Breast epithelium (tissue), 4 donors: ENCODE data around the gene HMOX2. TPM values are rescaled to one million over a fixed set of nuclear protein-coding genes. Genes with fewer than 3 reads are reported as not detected.

ENCODE experiments used
- DNase-seq, 2 donors: peaks; one replicate each; pipeline ENCODE4 v3.0.0-alpha.2; 2019; ENCODE audit warnings: low spot score in 2 of 2
- H3K27ac ChIP-seq, 2 donors: fragments of 200-600 bp; sonication (generic) in 1 of 2; one replicate each; pipeline ENCODE4 v1.5.1; 2016 to 2019; ENCODE audit warnings: mild to moderate bottlenecking in 1 of 2
- H3K27me3 ChIP-seq, 2 donors: fragments of 200-600 bp; sonication (generic) in 1 of 2; one replicate each; pipeline versions ENCODE4 v1.5.1 to v1.6.0; 2017 to 2019; ENCODE audit warnings: control low read depth in 1 of 2, mild to moderate bottlenecking in 1 of 2
- H3K36me3 ChIP-seq: fragments of 200-600 bp; one replicate; pipeline ENCODE4 v1.5.1; 2019
- H3K4me1 ChIP-seq, 2 donors: fragments of 200-600 bp; sonication (generic); one replicate each; pipeline ENCODE4 v1.5.1; 2016 to 2019; ENCODE audit warnings: control low read depth in 1 of 2
- H3K4me3 ChIP-seq, 3 donors: fragments of 200-600 bp; sonication (generic); 1 replicate in 2 of 3; 2 replicates in 1 of 3; pipeline ENCODE4 v1.5.1; 2016 to 2019; ENCODE audit warnings: mild to moderate bottlenecking in 3 of 3, moderate library complexity in 2 of 3
- H3K9me3 ChIP-seq, 2 donors: fragments of 200-600 bp; sonication (generic) in 1 of 2; one replicate each; pipeline ENCODE4 v1.5.1; 2016 to 2019; ENCODE audit warnings: control low read depth in 1 of 2
- CTCF ChIP-seq, 3 donors: fragments of 450-650 bp; IDR thresholded peaks; one replicate each; pipeline ENCODE4 v1.5.1; 2016 to 2017; ENCODE audit warnings: antibody characterized with exemption in 3 of 3, mild to moderate bottlenecking in 3 of 3, moderate library complexity in 3 of 3
- POLR2A ChIP-seq: fragments of 450-650 bp; IDR thresholded peaks from one replicate; pipeline ENCODE4 v1.6.1; 2016; ENCODE audit warnings: antibody characterized with exemption, mild to moderate bottlenecking, moderate library complexity
- POLR2AphosphoS5 ChIP-seq, 3 donors: sonication (generic); formaldehyde crosslinking; IDR thresholded peaks; one replicate each; pipeline ENCODE4 v1.6.1; 2017; ENCODE audit warnings: antibody characterized with exemption in 3 of 3
- intact Hi-C: fragments of 100-400 bp; cut with DNase I; formaldehyde crosslinking; loops from one replicate; pipeline ENCODE4 v1.15.1; 2023; ENCODE audit warnings: low total_unique reads
- total RNA-seq, 3 donors: library from RNA; depleted of rRNA; stranded (reverse); fragments of >200 nt; gene quantifications; one replicate each; pipeline ENCODE4 v1.1.0, GENCODE V29; 2016

HMOX2 gene
- total RNA-seq, 3 donors from 2014 or later = 53.6 to 87.7 (median 65.9) TPM

DNA sequence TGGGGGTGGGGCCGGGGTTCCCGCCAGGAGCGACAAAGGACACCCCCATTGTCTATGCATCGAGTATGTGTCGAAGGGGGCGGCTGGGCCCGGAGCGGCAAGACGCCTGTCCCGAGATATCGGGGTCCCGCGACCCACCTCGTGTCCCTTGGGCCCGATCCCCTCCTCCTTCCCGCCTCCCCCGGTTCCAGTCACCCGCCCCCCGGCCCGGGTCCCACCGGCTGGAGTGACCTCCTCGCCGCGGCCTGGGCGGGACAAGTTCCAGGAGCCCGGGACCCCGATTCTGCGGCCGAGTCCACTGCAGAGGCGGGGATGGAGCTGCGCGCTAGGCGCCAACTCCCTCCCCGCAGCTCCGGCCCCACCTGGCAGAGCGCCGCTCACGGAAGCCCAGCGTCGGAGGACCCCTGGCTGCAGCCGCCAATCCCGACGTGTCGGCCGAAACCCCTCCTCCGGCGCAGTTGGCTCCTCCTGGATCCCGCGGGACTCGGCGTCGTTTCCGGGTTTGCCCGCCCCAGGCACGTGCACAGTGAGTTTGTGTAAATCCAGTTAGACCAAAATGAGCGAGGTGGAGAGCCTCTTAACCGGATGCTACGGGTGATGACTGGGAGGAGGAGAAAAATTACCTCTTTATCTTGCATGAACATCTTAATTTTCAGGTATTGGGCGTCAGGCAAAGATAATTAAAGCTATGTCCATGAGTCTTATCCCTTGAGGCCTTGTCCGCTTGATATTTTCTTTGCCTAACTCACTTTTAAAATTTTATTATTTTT lies 1.8 kb upstream of the HMOX2 start, which contains the start of gene NMRAL1:
NMRAL1 (minus strand) TSS at position 434 of the 770 bp plus-strand sequence. CDS start 493 bp downstream, outside the sequence.
- intact Hi-C loops = no loop called here
- peak; percentile 92 to 94 for DNase-seq
- TF ChIP-seq POLR2A (peak; percentile 75), POLR2AphosphoS5 (IDR thresholded peaks at IDR 0.05) (peak; percentile 70 to 85 (median 83)), CTCF (IDR thresholded peaks at IDR 0.05) (peak in 1 of 3 donors; percentile 9)

GRCh38 chr16:4477966-4478365 lies 1.8 kb downstream of the HMOX2 start:
- no peaks in the 10 kb centered on the region for H3K36me3 ChIP-seq
- no peaks in the 10 kb centered on the region for H3K4me1 ChIP-seq
- peak overlapping the region; percentile 21 to 23 for H3K27ac ChIP-seq
- no peaks in the 10 kb centered on the region for H3K9me3 ChIP-seq
- H3K27me3 ChIP-seq = no peaks in the 10 kb centered on the region
- intact Hi-C loops = no loop called here
- DNase-seq = no peak
- peak overlapping the region in 1 of 3 donors; percentile 16 for H3K4me3 ChIP-seq
- no peak for TF ChIP-seq POLR2AphosphoS5 (IDR thresholded peaks at IDR 0.05)
- no peak for TF ChIP-seq CTCF (IDR thresholded peaks at IDR 0.05)
- no peak for TF ChIP-seq POLR2A

More for the DNA sequence above, 1.8 kb upstream of the HMOX2 start, which contains the start of gene NMRAL1:
- Histone ChIP-seq H3K36me3 (no peaks in the 10 kb centered on the region), H3K27ac (peak within 1 kb of the TSS; percentile 88 to 95), H3K27me3 (no peaks in the 10 kb centered on the region), H3K4me3 (peak within 1 kb of the TSS; percentile 54 to 100 (median 85)), H3K9me3 (no peaks in the 10 kb centered on the region), H3K4me1 (no peaks in the 10 kb centered on the region)

DNA sequence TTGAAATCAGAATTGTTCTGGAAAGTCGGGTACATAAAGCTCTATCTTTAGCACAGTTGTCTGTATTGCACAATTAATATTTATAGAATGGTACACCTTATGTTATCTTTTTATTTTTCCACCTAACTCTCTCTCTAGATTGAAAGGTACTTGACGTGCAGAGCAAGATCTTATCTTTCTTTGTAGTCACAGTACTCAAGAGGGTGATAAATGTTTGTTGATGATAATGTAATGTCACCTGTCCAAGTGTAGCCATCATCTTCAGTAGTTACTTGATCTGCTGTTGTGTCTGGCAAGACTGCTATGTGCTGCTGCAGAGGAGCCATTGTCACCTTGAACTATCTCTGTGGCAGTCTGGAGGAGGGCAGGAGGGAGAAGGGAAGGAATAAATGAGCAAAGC lies 5.3 kb downstream of the HMOX2 start:
- TF ChIP-seq POLR2A (no peak), POLR2AphosphoS5 (IDR thresholded peaks at IDR 0.05) (no peak), CTCF (IDR thresholded peaks at IDR 0.05) (no peak)
- Histone ChIP-seq H3K9me3 (no peaks in the 10 kb centered on the region), H3K4me1 (no peaks in the 10 kb centered on the region), H3K36me3 (no peaks in the 10 kb centered on the region), H3K27me3 (no peaks in the 10 kb centered on the region), H3K4me3 (no peak overlapping the region), H3K27ac (no peak overlapping the region)
- no peak for DNase-seq
- intact Hi-C loops = no loop called here

DNA sequence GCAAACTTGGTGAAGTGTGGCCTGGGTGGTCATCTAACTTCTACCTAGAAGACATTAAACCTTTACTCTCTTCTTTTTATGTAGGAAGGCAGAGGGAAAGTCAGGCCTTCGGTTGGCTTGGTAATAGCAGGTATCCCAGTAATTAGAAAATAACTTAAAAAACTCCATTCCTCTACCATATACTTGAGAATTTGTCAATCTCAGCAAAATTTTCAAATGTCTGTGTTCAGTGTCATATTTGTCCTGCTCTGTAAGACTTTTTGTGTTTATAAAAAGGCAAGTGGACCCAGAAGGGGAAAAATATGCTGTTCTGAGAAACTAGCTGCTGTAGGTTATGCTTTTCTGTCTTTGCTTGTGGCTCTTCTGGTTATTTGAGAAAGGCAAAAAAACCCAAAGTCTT lies 5.8 kb downstream of the HMOX2 start:
- no peaks in the 10 kb centered on the region for H3K36me3 ChIP-seq

More for the DNA sequence above, 5.8 kb downstream of the HMOX2 start:
- H3K27me3 ChIP-seq = no peaks in the 10 kb centered on the region
- TF ChIP-seq CTCF (IDR thresholded peaks at IDR 0.05) (no peak), POLR2A (no peak)
- no peaks in the 10 kb centered on the region for H3K9me3 ChIP-seq
- DNase-seq = no peak
- no peak overlapping the region for H3K27ac ChIP-seq
- intact Hi-C loops = no loop called here
- H3K4me3 ChIP-seq = no peak overlapping the region
- H3K4me1 ChIP-seq = no peaks in the 10 kb centered on the region
